Activated CD8-positive, alpha-beta T cell treated with anti-CD3 and anti-CD28 coated beads for 36 hours (primary cell): Measurements from ENCODE around the gene SV2C. TPM values are rescaled to one million over a fixed set of nuclear protein-coding genes. Genes with fewer than 3 reads are reported as not detected.

Experiments used
- ATAC-seq: fragments of 200-7000 bp; cut with Tn5 transposase; one replicate; pipeline ENCODE4 v1.10.0; 2021; ENCODE audit warnings: mild to moderate bottlenecking, moderate library complexity
- CTCF ChIA-PET: fragments of 350-600 bp; sonication (Branson Sonifier 250); formaldehyde crosslinking; loops from one replicate; lab custom pipeline; 2021; ENCODE audit warnings: antibody characterized with exemption; lab: Charles Lee
- POLR2A ChIA-PET: fragments of 350-600 bp; sonication (Branson Sonifier 250); formaldehyde crosslinking; loops from one replicate; lab custom pipeline; 2021; ENCODE audit warnings: antibody characterized with exemption; lab: Charles Lee
- DNase-seq: peaks from one replicate; pipeline ENCODE4 v3.0.0-alpha.2; 2020
- H3K27ac Mint-ChIP-seq: one replicate; pipeline ENCODE4 v1.8.0; 2021; ENCODE audit warnings: mild to moderate bottlenecking, mixed read lengths
- H3K27me3 Mint-ChIP-seq: one replicate; pipeline ENCODE4 v1.8.0; 2021; ENCODE audit warnings: mixed read lengths
- H3K36me3 Mint-ChIP-seq: one replicate; pipeline ENCODE4 v1.8.0; 2021; ENCODE audit warnings: low read depth, mixed read lengths
- H3K4me1 Mint-ChIP-seq: one replicate; pipeline ENCODE4 v1.8.0; 2021; ENCODE audit warnings: low read depth, mixed read lengths
- H3K4me3 Mint-ChIP-seq: one replicate; pipeline ENCODE4 v1.8.0; 2021; ENCODE audit warnings: mild to moderate bottlenecking, moderate library complexity, mixed read lengths
- H3K9me3 Mint-ChIP-seq: one replicate; pipeline ENCODE4 v1.8.0; 2021; ENCODE audit warnings: mixed read lengths
- CTCF ChIP-seq: fragments of 200-600 bp; IDR thresholded peaks from one replicate; pipeline ENCODE4 v1.8.0; 2022; ENCODE audit warnings: antibody characterized with exemption, mild to moderate bottlenecking
- intact Hi-C: fragments of 100-400 bp; cut with micrococcal nuclease; formaldehyde crosslinking; loops from one replicate; pipeline ENCODE4 v1.10.0; 2022
- total RNA-seq, 2 experiments: library from RNA; stranded (reverse); gene quantifications; one replicate each; pipeline ENCODE4 v1.2.3, GENCODE V29; 2021

SV2C gene
- total RNA-seq, 2 experiments from 2014 or later: 0.07 TPM; not detected in 1

DNA sequence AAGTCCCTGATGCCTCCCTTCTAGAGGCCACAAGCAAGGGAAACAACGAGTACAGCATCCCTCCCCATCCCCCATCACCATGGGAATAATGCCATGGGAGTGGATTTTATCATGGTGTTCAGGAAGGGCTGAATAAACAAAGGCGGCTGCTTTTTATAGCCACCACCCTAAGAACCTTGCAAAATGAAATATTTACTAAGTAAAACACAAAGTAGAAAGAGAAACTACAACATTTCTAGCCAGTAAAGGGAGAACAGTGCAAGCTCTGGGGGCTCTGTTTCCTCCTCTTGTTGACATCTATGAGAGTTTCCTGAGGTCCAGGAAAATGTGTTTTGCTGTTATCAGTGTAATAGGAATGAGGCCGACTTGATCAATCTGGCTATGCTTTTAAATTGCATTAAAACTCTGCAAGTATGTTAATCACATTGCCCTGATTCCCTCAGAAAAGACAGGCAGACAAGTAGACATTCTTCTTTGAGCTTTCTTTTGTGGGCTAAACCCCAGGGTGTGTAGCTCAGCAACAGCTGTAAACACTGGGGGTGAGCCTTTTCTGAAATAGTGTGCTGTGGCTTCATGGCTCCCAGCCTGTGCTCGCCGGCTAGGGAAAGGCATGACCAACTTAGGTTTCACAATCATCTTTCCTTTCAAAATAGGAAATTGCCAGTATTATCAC is 31.1 kb downstream of the SV2C start:
- no peak for DNase-seq
- intact Hi-C loops: no loop called here
- ATAC-seq: no peak
- Mint-ChIP-seq H3K36me3 (no peaks in the 10 kb centered on the region), H3K4me3 (no peak overlapping the region), H3K9me3 (no peaks in the 10 kb centered on the region), H3K27me3 (peaks cover 27% of the 10 kb centered on the region), H3K27ac (no peak overlapping the region), H3K4me1 (no peaks in the 10 kb centered on the region)
- ChIA-PET CTCF (no interaction called here), POLR2A (no interaction called here)
- TF ChIP-seq CTCF: no peak

GRCh38 chr5:76125346-76125745 is 42.2 kb downstream of the SV2C start:
- ATAC-seq (no peak), DNase-seq (no peak)
- Mint-ChIP-seq H3K36me3 (no peaks in the 10 kb centered on the region), H3K9me3 (no peaks in the 10 kb centered on the region), H3K4me3 (no peak overlapping the region), H3K4me1 (no peaks in the 10 kb centered on the region), H3K27me3 (peaks cover 12% of the 10 kb centered on the region), H3K27ac (no peak overlapping the region)
- POLR2A ChIA-PET: no interaction called here
- intact Hi-C loops: no loop called here
- no peak for TF ChIP-seq CTCF
- CTCF ChIA-PET: no interaction called here

GRCh38 chr5:76125888-76126287 is 42.7 kb downstream of the SV2C start:
- ChIA-PET POLR2A (interaction anchor here (0.6 kb wide), 1 partner anchor 64 kb away, joined by 3 read pairs; no protein-coding TSS in a partner anchor), CTCF (no interaction called here)
- intact Hi-C loops: no loop called here
- Mint-ChIP-seq H3K4me1 (no peaks in the 10 kb centered on the region), H3K27ac (no peak overlapping the region), H3K9me3 (no peaks in the 10 kb centered on the region), H3K27me3 (peaks cover 14% of the 10 kb centered on the region), H3K36me3 (no peaks in the 10 kb centered on the region), H3K4me3 (no peak overlapping the region)
- DNase-seq (no peak), ATAC-seq (no peak)
- no peak for TF ChIP-seq CTCF

DNA sequence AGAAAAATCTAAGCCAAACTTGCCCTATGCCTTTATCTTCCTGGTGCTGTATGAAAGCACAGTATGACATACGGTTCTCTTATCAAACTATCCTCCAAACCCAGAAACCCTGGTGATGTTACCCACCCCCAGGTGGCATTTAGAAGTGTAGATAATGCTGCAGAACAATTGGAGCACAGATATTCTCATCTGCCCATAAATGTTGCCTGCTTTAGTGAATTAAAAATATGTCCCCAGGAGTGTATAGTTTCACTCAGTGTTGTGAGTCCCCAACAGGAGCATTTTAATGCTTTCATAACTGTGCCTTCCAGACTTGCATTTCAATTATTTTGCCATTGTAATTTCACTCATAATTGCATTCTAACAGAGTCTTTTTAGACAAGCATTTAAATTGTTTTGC is 50.8 kb downstream of the SV2C start:
- no peaks in the 10 kb centered on the region for H3K4me1 Mint-ChIP-seq
- H3K36me3 Mint-ChIP-seq: no peaks in the 10 kb centered on the region
- no peak overlapping the region for H3K4me3 Mint-ChIP-seq
- DNase-seq (no peak), ATAC-seq (no peak)
- H3K27ac Mint-ChIP-seq: no peak overlapping the region
- no peak for TF ChIP-seq CTCF
- POLR2A ChIA-PET: no interaction called here
- CTCF ChIA-PET: interaction anchor here (1.3 kb wide), 1 partner anchor 11 kb away, joined by 3 read pairs; no protein-coding TSS in a partner anchor
- H3K9me3 Mint-ChIP-seq: no peaks in the 10 kb centered on the region
- intact Hi-C loops: no loop called here
- H3K27me3 Mint-ChIP-seq: peaks cover 16% of the 10 kb centered on the region

- ATAC-seq (no peak), DNase-seq (no peak)
- intact Hi-C loops: no loop called here
- no peaks in the 10 kb centered on the region for H3K36me3 Mint-ChIP-seq
- H3K4me3 Mint-ChIP-seq: no peak overlapping the region
- no peak overlapping the region for H3K27ac Mint-ChIP-seq
- POLR2A ChIA-PET: no interaction called here
- no peak for TF ChIP-seq CTCF
- H3K9me3 Mint-ChIP-seq: no peaks in the 10 kb centered on the region
- H3K27me3 Mint-ChIP-seq: peaks cover 19% of the 10 kb centered on the region
- H3K4me1 Mint-ChIP-seq: no peaks in the 10 kb centered on the region
- CTCF ChIA-PET: interaction anchor here (1.2 kb wide), 1 partner anchor 40 kb away, joined by 4 read pairs; no protein-coding TSS in a partner anchor
Observed at GRCh38 chr5:76134646-76135045, 51.5 kb downstream of the SV2C start.
